A204.1 (cell line): ENCODE results near the gene POLN.

Source experiments
- FAIRE-seq: peaks from 2 replicates; lab custom pipeline; 2012; peaks lifted over from hg19 to GRCh38; lab: Jason Lieb, UNC

POLN gene

DNA sequence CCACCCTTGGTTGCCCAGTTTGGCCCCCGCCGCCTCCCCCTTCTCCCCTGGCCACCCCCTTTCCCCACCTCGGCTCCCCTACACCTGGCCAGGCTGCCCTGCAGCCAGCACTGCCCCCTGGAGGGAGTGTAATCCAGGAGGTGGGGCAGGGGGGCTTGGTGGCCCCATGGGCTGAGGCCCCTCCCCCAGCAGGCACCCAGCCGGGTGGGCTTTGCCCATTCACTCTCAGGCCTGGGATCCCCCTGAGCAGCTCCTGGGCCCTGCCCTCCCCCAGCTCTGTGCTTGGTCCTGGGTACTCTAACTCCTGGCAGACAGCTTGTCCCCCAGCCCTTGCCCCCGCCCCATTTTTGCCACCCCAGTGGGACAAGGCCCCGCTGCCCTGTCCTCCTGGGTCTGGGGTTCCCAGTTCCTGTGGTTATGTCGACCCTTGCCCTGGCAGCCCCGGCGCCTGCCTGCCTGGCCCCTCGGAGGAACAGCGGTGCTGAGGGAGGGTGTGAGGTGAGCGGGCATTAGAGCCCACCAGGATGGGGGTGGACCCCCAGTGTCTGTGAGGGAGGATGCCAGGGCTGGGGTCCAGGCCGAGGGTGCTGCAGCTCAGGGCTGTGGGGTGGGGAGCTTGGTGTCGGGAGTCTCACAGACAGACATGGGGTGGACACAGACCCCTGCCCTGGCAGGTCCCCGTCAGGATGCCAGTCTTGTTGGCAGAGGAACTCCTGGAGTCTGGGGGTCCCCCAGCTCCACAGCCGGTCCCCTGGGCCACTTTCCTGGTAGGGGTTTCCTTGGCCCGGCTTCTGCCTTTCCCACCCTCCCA is 172.6 kb downstream of the POLN start:
- no peak for FAIRE-seq

DNA sequence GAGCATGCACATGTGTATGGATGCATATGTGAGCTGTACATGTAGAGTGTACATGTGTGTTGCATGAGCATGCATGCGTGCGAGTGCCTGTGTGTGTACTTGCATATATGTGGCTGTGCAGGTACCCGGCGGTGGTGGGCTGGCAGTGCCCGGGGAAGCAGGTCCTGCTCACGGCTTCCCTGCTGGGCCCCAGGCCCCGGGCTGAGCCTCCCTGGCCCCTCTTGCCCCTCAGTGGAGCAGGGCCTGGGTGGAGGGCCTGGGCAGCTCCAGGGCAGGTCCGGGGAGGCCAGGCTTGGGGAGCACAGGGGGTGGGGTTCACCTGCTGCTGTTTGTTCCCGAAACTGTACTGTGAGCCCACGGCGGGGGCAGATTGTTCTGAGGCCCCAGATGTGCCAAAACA is 173.4 kb downstream of the POLN start:
- FAIRE-seq = no peak

DNA sequence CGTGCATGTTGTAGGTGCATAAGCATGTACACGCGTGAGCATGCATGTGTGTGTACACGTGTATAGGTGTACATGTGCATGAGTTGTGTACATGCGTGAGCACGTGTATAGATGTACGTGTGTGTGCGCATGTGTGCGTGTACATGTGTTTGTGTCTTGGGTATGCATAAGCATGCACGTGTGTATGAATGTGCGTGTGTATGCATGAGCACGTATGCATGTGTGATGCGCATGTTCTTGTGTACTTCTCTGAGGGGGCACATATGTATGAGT is 173.8 kb downstream of the POLN start:
- no peak for FAIRE-seq

DNA sequence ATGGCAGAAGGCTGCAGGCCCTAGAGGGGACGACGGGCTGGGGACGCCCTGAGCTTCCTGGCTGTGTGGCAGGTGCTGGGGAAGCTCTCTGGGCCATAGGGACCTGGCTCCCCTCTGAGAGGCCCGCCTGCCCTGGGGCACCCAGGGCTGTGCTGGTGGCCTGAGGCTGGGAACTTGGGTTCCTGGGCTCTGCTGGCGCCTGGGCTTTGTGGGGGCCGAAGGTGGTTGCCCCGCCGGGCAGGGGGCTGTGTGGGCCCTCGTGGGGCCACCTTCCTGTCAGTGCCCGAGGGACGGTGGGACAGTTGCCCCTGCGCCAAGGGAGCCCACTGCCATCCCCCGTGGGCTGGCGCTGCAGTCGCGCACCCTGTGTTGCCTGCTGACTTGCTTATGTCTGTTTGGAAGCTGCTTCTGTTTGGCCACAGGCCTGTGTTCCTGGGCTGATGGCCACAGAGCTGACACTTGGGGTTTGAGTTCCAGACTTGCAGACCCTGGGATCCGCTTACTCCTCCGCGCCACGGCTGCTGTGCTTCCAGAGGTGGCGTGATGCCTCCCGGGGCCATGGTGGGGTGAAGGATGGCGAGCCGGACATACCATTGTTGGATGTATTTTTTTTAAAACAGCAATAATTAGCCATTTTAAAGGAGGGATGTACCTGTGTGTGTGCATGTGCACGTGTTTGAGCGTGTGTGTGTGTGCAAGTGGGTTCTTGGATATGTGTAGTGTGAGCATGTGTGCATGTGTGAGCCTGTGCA is 174.3 kb downstream of the POLN start:
- no peak for FAIRE-seq

DNA sequence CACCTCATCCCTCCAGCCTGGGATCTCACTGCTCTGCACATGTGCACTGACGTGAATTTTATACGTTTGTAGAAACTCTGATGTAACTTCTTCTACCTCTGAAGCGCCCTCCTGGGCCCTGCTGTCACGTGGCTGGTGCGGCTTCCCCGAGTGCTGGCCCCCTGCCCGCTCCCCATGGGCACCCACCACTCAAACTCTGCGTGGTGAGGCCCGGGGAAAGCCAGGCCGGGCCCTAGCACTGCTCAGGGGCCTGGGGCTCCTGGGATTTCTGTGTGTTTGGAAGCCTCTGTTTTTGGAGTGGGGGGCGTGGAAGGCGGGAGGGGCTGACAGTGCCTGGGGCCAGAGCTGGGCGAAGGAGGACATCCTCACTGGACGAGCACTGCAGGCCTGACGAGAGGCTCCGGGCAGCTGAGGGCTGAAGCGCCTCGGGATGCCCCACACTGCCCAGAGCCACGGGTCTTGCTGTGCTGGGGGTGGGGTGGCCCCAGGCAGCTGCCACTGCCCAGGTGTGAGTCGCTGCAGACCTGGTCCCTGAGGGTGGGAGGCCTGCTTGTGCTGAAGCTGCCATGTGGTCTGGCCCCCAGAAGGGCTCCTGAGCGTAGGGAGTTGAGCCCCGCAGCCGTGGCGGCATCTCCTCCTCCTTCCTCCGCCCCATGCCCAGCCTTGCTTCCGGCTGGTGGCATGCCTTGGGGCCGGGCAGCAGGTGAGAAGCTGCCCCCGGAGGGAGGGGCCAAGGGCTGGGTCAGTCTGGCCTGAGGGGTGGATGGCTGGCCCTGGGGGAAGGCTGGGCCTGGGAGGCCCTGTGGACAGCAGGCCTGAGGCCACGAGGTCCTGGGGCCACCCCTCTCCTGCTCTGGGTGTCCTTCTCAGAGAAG is 175.1 kb downstream of the POLN start:
- no peak for FAIRE-seq

DNA sequence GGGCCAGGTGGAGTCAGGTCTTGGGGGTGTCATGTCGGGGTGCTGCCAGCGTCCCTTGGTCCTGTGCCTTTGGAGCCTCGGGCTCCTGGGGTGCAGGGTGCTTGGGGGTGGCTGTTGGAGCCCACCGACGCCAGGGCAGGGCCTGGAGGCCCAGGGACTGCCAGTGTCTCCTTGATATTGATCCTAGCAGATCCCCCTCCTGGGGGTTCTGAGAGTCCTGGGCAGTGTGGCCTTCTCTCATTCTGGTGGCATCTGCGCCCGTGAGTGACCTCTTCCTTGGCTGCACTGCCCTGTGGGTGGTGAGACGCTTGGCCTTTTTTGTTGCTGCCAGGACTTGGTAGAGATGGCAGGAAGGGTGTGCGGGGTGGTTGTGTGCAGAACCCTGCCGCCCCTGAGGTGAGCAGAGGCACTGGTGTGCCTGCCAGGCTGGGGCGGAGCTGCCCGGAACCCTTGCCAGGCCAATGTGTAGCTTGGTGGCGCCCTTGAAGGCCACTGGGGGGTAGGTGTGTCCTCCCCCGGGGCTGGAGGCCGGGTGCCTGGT is 175.8 kb downstream of the POLN start:
- FAIRE-seq = no peak

DNA sequence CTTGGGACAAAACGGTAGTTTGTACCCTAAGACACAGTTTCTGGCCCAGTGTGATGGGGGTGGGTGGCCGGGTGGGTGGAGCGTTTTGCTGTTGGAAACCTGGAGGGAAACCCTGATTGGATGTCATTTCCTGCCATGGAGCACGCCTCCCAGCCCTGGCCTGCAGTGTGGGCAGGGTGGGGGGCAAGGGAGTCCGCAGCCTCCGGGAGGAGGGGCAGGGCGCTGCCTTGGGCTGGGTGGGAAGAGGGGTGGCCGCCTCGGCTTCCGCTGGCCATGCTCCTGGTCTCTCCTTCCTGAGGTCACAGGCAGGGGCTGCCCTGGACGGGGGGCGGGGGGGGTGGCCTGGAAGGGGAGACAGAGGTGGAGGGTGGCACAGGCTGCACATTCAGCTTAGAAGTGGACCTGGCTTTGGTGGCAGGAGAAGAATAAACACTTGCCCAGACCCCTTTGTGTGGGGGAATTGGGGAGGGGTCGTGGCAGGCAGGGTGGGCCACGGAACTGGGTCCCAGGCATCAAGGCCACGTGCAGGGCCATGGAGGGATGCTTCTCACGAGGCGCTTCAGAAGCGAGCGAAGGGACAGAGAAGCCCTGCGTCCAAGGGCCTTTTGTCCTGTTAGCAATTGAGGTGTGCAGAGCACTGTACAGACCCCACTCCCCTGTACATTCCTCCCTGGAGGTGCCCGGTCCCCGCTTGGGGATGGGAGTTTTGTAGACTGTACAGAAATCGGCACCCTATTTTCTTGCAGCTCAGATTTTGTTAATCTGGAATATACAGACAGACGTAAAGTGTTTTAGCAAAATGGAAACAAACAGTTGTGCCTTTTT is 176.6 kb downstream of the POLN start:
- FAIRE-seq = no peak

DNA sequence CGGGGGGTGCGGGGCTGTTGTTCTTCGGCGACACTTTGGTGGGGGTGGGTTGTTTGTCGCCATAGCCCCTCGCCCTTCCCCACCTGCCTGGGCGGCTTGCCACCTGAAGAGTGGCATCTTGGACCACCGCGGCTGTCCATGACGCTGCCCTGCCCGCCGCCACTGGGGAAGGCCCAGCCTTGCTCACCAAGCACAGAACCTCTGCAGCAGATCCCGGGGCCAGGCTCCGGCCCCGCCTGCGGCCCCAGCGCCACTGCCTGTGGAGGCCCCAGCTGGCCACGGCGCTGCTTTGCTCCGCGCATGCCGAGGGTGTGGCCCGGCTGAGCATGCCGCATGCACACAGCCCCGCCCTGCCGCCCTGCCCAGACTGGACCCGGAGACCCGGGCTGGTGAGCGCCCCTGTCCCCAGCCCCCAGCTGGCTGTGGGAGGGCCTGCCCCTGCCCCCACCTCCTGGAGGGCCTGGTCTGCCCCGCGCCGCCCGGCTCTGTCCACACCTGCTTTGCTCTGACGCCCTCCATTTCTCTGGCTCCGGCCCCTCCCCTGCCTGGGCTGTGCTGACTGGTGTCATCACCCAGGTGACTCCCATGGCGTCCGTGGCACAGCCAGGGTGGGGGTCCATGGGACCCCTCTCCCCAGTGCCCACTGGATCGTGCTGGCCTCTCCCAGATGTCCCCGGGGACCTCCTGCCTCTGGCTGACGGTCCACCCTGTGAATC is 177.5 kb downstream of the POLN start:
- FAIRE-seq = no peak

DNA sequence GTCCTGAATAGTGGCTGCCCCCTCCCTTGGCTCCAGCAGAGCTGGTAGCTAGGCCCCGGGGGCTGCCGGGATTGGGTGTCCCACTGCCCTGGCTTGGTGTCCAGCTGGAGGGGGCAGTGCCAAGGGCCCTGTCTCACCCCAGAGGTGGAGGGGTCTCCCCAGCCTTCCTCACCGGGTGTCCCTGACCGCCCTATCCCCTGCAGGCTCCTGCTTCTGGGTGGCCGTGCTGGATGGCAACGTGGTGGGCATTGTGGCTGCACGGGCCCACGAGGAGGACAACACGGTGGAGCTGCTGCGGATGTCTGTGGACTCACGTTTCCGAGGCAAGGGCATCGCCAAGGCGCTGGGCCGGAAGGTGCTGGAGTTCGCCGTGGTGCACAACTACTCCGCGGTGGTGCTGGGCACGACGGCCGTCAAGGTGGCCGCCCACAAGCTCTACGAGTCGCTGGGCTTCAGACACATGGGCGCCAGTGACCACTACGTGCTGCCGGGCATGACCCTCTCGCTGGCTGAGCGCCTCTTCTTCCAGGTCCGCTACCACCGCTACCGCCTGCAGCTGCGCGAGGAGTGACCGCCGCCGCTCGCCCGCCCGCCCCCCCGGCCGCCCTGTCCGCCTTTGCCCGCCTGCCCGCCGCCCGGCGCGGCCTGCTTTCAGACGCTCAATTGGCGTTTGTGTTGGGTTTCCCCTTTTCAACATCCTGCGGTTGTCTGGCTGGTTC is 178.2 kb downstream of the POLN start:
- no peak for FAIRE-seq

DNA sequence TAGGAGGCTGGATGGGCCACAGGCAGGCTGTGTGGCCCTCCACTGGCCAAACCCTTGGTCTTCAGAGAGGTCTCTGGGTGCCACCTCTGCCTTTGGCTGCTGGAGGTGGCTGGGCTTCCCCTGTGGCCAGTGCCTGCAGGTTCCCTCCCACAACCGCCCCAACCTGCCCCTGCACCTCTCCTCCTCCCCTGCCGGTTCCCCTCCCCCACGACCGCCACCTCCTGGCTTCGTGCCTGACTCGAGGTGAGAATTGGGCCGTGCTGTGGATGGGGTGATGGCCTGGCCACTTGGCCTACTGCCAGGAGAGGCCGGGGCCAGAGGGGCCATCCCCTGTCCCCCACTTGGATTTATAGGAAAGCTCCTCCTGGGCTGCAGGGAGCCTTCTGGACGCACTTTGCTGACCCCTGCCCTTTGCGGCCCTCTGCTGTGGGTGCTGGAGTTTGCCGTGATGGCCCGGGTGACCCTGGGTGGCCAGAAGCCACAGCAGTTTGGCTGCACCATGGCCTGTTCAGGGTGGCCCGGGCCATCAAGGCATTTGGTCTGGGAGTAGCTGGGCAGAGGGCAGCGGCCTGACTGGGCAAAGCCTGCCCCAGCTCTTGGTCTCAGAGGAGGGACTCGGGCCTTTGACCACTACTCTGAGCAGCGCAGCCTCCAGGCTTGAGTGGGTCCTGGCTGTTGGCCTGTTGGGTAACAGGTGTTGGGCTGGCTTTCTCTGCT is 179.0 kb downstream of the POLN start:
- FAIRE-seq = no peak

DNA sequence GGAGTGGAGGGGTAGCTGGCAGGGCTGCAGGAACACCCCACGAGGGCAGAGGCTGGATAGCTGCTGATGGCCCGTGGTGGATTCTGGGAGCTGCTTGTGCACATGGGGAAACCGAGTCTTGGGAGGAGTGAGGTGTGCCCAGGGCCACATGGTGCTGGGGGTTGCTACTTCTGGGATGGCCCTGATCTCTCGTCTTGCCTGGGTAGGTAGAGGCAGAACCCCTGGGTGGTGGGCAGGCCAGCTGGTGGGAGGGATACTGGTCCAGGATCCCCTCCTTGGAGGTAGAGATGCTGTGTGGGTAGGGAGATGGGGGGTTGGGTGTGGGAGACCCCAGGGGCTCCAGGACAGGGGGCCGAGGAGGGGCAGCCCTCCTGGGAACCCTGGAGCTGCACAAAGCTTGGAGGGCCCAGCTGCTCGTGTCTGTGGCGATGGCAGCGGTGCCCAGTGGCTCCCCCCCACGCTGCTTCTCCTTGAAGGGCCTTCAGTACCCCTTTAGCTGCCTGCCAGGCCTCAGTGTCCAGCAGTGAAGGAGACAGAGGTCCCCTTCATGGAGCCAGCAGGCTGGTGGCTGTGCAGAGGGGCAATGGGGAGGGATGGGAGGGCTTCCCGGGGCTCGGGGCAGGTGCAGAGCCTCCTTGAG is 179.6 kb downstream of the POLN start:
- no peak for FAIRE-seq

DNA sequence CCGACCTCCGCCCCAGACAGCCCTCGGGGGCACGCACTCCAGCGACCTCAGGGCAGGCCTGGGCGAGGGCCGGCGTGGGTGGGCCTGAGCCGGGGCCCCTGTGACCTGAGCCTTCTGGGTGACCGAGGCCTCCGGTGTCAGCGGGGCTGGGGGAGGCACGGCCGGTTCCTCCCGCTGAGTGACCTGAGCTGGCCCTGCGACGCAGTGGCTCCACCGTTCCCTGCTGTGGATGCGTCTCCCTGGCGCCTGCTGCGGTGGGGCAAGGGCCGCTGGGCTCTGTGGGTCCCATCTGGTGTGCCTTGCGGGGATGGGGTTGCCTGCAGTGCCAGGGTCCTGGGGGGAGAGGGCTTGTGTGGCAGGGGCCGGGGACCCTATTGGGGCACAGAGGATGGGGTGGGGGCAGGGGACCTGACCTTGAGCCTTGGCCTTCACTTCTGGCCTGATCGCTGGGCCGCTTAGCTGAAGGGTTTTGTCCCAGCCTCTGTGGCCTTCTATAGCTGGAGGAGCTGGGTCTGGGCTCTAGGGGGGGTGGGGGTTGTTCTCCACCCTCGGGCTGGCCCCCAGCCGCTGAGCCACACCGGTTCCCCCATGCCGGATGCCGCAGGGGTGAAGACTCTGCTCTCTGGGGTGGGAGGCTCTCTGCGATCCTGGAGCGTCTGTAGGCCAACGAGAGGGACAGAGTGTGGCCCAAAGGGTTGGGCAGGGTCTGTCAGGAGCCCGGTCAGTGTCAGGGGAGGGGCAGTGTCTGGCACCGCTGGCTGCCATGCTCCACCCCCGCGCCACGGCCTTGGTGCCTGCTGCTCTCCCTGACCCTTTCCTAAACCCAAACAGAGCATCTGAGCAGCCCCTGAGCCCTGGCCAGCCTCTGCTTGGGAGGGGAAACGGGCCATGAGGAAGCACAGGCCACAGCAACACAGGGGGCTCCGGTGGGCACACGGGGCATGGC is 180.5 kb downstream of the POLN start:
- FAIRE-seq = no peak

DNA sequence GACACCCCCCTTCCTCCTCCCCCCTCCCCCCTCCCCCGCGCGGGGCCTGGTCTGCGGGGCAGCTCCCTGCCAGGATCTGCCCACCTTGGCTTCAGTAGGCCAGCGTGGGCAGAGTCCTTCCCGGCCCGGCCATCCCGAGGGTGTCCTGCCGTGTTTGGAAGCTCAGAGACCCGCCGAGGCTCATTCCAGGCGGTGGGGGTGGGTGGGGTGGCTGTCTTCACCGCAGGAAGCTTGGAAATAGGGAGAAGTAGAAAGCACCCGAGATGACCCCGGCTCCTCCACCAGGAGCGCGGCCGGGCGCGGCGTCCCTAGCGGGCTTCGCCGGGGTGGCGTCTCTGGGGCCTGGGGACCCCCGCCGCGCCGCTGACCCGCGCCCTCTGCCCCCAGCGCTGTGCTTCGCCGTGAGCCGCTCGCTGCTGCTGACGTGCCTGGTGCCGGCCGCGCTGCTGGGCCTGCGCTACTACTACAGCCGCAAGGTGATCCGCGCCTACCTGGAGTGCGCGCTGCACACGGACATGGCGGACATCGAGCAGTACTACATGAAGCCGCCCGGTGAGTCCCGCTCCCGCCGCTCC is 181.2 kb downstream of the POLN start:
- FAIRE-seq = no peak

DNA sequence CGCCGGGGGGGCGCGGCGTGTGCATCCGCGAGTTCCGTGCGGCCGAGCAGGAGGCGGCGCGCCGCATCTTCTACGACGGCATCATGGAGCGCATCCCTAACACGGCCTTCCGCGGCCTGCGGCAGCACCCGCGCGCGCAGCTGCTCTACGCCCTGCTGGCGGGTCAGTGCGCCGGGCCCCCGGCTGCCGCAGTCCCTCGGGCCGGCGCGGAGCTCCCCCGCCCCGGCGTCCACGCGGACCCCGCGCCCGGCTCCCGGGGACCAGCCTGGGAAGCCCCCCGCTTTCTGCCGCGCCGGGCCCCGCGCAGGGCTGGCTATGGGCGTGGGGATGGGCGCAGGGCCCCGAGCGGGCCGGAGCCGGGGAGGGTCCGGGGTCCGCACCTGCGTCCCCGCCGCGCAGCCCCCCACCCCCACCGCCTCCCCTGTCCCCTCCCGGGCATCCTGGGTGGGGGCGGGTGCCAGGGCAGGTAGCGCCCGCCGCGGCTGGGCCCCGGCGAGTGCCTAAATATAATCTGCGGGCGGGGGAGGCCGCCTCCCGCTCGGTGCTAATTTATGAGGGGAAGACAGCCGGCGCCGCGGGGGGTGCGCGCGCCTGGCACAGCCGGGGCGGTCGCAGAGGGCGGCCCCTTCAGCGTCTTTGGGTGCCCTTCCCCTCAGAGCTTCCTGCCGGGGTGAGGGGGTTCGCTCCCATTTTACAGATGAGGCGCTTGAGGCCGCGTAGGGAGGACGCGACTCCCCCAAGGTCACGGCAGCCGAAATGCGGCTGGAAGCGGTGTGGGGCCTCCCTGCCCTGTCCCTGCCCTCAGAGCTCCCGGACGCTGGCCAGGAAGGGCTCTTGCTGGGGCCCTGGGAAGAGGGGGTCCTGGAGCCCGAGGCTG is 182.0 kb downstream of the POLN start:
- FAIRE-seq = no peak

DNA sequence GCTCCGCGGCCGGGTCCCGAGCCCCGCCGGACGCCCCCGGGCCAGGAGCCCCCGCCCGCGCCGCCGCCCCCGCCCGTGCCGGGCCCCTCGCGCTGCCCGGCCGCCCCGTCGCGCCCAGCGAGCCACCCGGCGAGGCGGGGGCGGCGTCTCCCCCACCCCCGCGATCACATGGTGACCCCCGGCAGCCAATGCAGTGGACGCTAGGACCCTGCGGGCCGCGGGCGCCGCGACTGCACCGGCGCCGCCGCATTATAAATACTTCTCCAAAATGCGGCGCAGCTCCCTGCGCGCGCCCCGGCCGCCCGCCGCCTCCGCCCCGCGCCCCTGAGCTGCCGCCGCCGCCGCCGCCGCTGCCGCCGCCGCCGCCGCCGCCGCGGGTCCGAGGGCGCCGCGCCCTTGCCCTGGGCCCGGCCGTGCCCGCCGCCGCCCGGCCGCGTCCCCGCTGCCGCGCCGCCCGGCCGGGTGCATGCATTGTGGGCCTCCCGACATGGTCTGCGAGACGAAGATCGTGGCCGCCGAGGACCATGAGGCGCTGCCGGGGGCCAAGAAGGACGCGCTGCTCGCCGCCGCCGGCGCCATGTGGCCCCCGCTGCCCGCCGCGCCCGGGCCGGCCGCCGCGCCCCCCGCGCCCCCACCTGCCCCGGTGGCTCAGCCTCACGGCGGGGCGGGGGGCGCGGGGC is 182.7 kb downstream of the POLN start, which contains the start of gene NAT8L:
NAT8L (plus strand) TSS at position 282 of the 680 bp plus-strand sequence; CDS start at position 467, 185 bp downstream.
- FAIRE-seq = no peak
